WERI-Rb-1 (cell line): ENCODE data around the gene OGDHL.

Experiments used
- DNase-seq: peaks from one replicate; pipeline ENCODE4 v3.0.0-alpha.2; 2020
- H3K27ac ChIP-seq: fragments of 250-450 bp; sonication (Bioruptor Pico); 2 replicates; pipeline ENCODE4 v1.5.1; 2020; ENCODE audit warnings: mild to moderate bottlenecking, moderate library complexity
- H3K27me3 ChIP-seq: fragments of 250-450 bp; sonication (Bioruptor Pico); 2 replicates; pipeline ENCODE4 v1.5.1; 2021; ENCODE audit warnings: mild to moderate bottlenecking, low read depth, moderate library complexity; ENCODE audit not compliant: insufficient read depth, severe bottlenecking
- H3K36me3 ChIP-seq: fragments of 250-450 bp; sonication (Bioruptor Pico); 2 replicates; pipeline ENCODE4 v1.5.1; 2020; ENCODE audit warnings: mild to moderate bottlenecking, moderate library complexity
- H3K4me3 ChIP-seq: 2 replicates; pipeline ENCODE4 v1.5.1; 2011; ENCODE audit warnings: low read depth, mild to moderate bottlenecking, control low read depth, low read length
- H3K9me3 ChIP-seq: fragments of 250-450 bp; sonication (Bioruptor Pico); 2 replicates; pipeline ENCODE4 v1.5.1; 2021; ENCODE audit warnings: mild to moderate bottlenecking, moderate library complexity; ENCODE audit not compliant: severe bottlenecking
- CTCF ChIP-seq: IDR thresholded peaks from 2 replicates; pipeline ENCODE4 v1.5.1; 2011; ENCODE audit warnings: low read depth, mild to moderate bottlenecking, control low read depth, inconsistent platforms, low read length

Gene OGDHL

GRCh38 chr10:49749144-49749543 is 13.0 kb downstream of the OGDHL start:
- H3K27me3 ChIP-seq, result no peaks in the 10 kb centered on the region
- DNase-seq, result no peak
- H3K4me3 ChIP-seq, result no peak overlapping the region
- no peaks in the 10 kb centered on the region for H3K36me3 ChIP-seq
- no peaks in the 10 kb centered on the region for H3K9me3 ChIP-seq
- no peak overlapping the region for H3K27ac ChIP-seq
- no peak for TF ChIP-seq CTCF

DNA sequence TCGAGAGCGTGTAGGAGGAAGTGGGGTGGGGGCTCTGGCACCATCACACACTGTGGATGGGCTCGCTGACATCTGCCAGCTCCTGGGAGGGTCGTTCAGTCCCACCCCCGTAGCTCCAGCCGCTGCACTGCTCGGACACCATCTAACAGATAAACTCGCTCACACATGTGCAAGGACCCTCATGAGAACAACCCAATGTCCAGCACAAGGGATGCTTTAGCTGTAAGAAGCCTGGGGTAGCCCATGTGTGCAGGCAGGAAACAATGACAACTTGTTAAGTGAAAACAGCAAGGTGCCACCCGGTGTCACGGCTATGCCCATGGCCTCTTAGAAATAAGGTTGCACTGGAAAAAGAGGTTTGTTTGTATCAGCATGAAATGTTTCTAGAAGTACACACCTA is 14.1 kb downstream of the OGDHL start:
- no peak overlapping the region for H3K4me3 ChIP-seq
- no peaks in the 10 kb centered on the region for H3K27me3 ChIP-seq
- no peaks in the 10 kb centered on the region for H3K36me3 ChIP-seq
- DNase-seq, result no peak
- no peaks in the 10 kb centered on the region for H3K9me3 ChIP-seq
- no peak for TF ChIP-seq CTCF
- H3K27ac ChIP-seq, result no peak overlapping the region

GRCh38 chr10:49747303-49747646 is 14.8 kb downstream of the OGDHL start:
- TF ChIP-seq CTCF, result no peak
- DNase-seq, result no peak
- Histone ChIP-seq H3K27ac (no peak overlapping the region), H3K27me3 (no peaks in the 10 kb centered on the region), H3K9me3 (no peaks in the 10 kb centered on the region), H3K4me3 (no peak overlapping the region), H3K36me3 (no peaks in the 10 kb centered on the region)

DNA sequence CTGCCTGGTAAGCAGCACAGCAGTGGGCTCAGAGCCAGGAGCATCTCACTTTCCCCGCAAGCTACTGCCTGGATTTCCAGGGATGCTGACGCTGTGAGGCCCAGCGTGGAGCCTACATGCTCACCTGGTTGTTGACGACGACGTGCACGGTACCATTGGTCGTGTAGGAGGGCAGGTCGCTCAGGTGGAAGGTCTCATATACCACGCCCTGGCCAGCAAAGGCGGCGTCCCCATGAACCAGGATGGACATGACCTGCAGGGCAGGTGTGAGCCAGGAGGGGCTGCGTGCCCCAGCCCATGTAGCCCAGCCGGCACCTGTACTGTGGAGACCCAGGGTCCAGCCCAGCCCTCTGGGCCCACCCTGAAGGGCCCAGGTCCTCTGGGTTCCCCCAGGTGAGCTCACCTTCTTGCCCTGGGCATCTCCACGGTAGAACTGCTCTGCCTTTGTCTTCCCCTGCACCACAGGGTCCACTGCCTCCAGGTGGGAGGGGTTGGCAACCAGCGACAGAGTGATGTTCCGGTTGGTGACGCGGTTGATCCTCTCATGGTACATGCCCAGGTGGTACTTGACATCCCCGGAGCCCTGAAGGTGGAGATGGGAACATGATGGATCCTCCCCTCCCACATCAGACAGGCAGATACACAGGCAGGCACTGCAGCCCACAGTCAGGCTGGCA is 15.4 kb downstream of the OGDHL start:
- no peaks in the 10 kb centered on the region for H3K36me3 ChIP-seq
- TF ChIP-seq CTCF, result no peak
- H3K27ac ChIP-seq, result no peak overlapping the region
- DNase-seq, result no peak
- H3K4me3 ChIP-seq, result no peak overlapping the region
- H3K9me3 ChIP-seq, result no peaks in the 10 kb centered on the region
- H3K27me3 ChIP-seq, result no peaks in the 10 kb centered on the region

DNA sequence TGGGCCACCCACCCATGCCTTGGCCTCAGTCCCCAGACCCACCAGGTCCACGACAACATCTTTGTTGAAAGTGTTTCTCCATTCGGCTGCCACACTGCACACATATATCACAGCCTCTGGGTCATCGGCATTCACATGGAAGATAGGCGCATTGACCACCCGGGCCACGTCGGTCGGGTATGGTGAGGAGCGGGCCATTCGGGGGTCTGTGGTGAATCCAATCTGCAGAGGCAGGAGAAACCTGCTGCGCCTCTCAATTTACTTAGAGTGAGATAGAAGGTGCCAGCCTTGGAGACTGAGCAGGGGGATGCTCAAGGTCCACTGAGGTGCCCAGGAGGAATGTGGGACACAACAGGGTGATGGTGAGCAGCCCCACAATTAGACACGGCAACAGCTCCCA is 16.4 kb downstream of the OGDHL start:
- H3K36me3 ChIP-seq, result no peaks in the 10 kb centered on the region
- no peak for DNase-seq
- H3K4me3 ChIP-seq, result no peak overlapping the region
- H3K9me3 ChIP-seq, result no peaks in the 10 kb centered on the region
- H3K27ac ChIP-seq, result no peak overlapping the region
- no peak for TF ChIP-seq CTCF
- no peaks in the 10 kb centered on the region for H3K27me3 ChIP-seq

GRCh38 chr10:49744924-49745605 is 17.1 kb downstream of the OGDHL start:
- no peak overlapping the region for H3K27ac ChIP-seq
- TF ChIP-seq CTCF, result peak; percentile 35
- H3K36me3 ChIP-seq, result no peaks in the 10 kb centered on the region
- H3K4me3 ChIP-seq, result no peak overlapping the region
- no peak for DNase-seq
- no peaks in the 10 kb centered on the region for H3K9me3 ChIP-seq
- no peaks in the 10 kb centered on the region for H3K27me3 ChIP-seq
